ENCODE measurements around the gene COL25A1.

Gene COL25A1

GRCh38 chr4:109207061-109207460 is 95.4 kb downstream of the COL25A1 start:
- Histone ChIP-seq H3K9ac (ENCODE audit: low read length) (no peak overlapping the region), H3K36me3 (ENCODE audit: control insufficient read depth, insufficient read depth, low read length) (no peaks in the 10 kb centered on the region), H3K27me3 (ENCODE audit: control insufficient read depth, insufficient read depth, low read length) (no peaks in the 10 kb centered on the region), H3K9me3 (ENCODE audit: control insufficient read depth, low read length) (no peaks in the 10 kb centered on the region), H3K4me3 (ENCODE audit: low read length) (no peak overlapping the region), H3K4me1 (ENCODE audit: control insufficient read depth, insufficient read depth, low read length) (no peaks in the 10 kb centered on the region)

- no peaks in the 10 kb centered on the region for H3K4me1 ChIP-seq (ENCODE audit: control insufficient read depth, insufficient read depth, low read length)
- H3K4me3 ChIP-seq (ENCODE audit: low read length): no peak overlapping the region
- H3K9ac ChIP-seq (ENCODE audit: low read length): no peak overlapping the region
- H3K36me3 ChIP-seq (ENCODE audit: control insufficient read depth, insufficient read depth, low read length): no peaks in the 10 kb centered on the region
- H3K27me3 ChIP-seq (ENCODE audit: control insufficient read depth, insufficient read depth, low read length): no peaks in the 10 kb centered on the region
- no peaks in the 10 kb centered on the region for H3K9me3 ChIP-seq (ENCODE audit: control insufficient read depth, low read length)
These were observed 95.8 kb downstream of the COL25A1 start for GRCh38 chr4:109206620-109207019.

DNA sequence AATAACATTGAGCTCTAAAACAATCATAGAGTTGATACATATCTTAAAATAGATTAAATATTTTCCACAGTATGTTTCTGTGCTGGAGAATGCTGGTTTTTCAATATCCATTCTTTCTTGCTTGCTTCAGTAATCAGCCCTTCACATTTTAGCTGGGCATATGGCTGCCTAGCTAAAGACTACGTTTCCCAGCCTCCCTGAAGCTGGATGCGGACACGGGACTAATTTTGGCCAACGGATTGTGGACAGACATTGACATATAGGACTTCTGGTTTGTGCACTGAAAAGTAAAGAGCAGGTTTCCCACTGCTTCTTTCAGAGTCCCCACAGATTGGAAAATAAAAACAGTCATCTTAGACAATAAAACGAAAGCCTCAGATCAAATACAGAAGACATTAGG is 97.3 kb downstream of the COL25A1 start:
- Histone ChIP-seq H3K4me3 (ENCODE audit: low read length) (no peak overlapping the region), H3K4me1 (ENCODE audit: control insufficient read depth, insufficient read depth, low read length) (no peaks in the 10 kb centered on the region), H3K9ac (ENCODE audit: low read length) (no peak overlapping the region), H3K9me3 (ENCODE audit: control insufficient read depth, low read length) (no peaks in the 10 kb centered on the region), H3K36me3 (ENCODE audit: control insufficient read depth, insufficient read depth, low read length) (no peaks in the 10 kb centered on the region), H3K27me3 (ENCODE audit: control insufficient read depth, insufficient read depth, low read length) (no peaks in the 10 kb centered on the region)

DNA sequence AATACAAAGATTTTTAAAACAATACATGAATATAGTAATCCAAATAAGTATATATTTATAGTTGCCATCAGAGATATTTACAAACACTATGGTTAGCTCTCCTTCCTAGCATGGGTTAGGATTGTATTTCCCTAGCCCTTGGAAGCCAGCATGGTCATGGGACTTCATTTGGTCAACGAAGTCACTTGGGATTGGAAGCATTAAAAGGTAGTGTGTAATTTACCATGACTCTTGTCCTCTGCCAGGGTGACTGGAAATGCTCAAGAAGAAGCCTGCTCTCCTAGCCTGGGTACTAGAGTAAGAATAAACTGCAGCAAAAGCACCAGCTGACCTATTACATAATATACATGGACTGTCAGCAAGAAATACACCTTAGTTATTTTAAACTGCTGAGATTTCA is 102.9 kb downstream of the COL25A1 start:
- Histone ChIP-seq H3K27me3 (ENCODE audit: control insufficient read depth, insufficient read depth, low read length) (no peaks in the 10 kb centered on the region), H3K9ac (ENCODE audit: low read length) (no peak overlapping the region), H3K36me3 (ENCODE audit: control insufficient read depth, insufficient read depth, low read length) (no peaks in the 10 kb centered on the region), H3K9me3 (ENCODE audit: control insufficient read depth, low read length) (no peaks in the 10 kb centered on the region), H3K4me3 (ENCODE audit: low read length) (no peak overlapping the region), H3K4me1 (ENCODE audit: control insufficient read depth, insufficient read depth, low read length) (no peaks in the 10 kb centered on the region)

- H3K9me3 ChIP-seq (ENCODE audit: control insufficient read depth, low read length): no peaks in the 10 kb centered on the region
- H3K9ac ChIP-seq (ENCODE audit: low read length): no peak overlapping the region
- H3K36me3 ChIP-seq (ENCODE audit: control insufficient read depth, insufficient read depth, low read length): no peaks in the 10 kb centered on the region
- no peaks in the 10 kb centered on the region for H3K27me3 ChIP-seq (ENCODE audit: control insufficient read depth, insufficient read depth, low read length)
- H3K4me3 ChIP-seq (ENCODE audit: low read length): no peak overlapping the region
- no peaks in the 10 kb centered on the region for H3K4me1 ChIP-seq (ENCODE audit: control insufficient read depth, insufficient read depth, low read length)
These were observed 106.8 kb downstream of the COL25A1 start for GRCh38 chr4:109195646-109196045.

DNA sequence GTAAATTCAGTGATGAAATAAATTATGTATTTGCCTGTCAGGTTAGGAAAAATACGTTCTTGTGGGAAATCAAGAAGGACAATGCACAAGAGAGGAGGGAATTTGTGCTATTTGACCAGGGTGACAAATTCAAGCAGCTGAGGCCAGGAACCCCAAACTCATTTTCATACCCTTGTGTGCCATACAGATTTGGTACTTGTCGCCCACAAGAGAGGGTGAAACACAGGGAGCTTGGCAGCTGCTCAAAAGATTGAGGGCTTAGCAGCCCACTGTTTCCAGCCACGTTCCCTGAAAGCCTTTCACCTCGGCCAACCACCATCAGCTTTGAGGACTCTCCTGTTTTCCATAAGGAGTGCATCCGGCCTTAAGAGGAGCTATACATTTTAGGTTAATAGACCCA is 111.2 kb downstream of the COL25A1 start:
- Histone ChIP-seq H3K27me3 (ENCODE audit: control insufficient read depth, insufficient read depth, low read length) (no peaks in the 10 kb centered on the region), H3K9ac (ENCODE audit: low read length) (no peak overlapping the region), H3K36me3 (ENCODE audit: control insufficient read depth, insufficient read depth, low read length) (no peaks in the 10 kb centered on the region), H3K4me1 (ENCODE audit: control insufficient read depth, insufficient read depth, low read length) (no peaks in the 10 kb centered on the region), H3K9me3 (ENCODE audit: control insufficient read depth, low read length) (no peaks in the 10 kb centered on the region), H3K4me3 (ENCODE audit: low read length) (no peak overlapping the region)

- Histone ChIP-seq H3K4me1 (ENCODE audit: control insufficient read depth, insufficient read depth, low read length) (no peaks in the 10 kb centered on the region), H3K27me3 (ENCODE audit: control insufficient read depth, insufficient read depth, low read length) (no peaks in the 10 kb centered on the region), H3K36me3 (ENCODE audit: control insufficient read depth, insufficient read depth, low read length) (no peaks in the 10 kb centered on the region), H3K4me3 (ENCODE audit: low read length) (no peak overlapping the region), H3K9ac (ENCODE audit: low read length) (no peak overlapping the region), H3K9me3 (ENCODE audit: control insufficient read depth, low read length) (no peaks in the 10 kb centered on the region)
These were observed 116.0 kb downstream of the COL25A1 start for GRCh38 chr4:109186458-109186945.

GRCh38 chr4:109185951-109186350 is 116.5 kb downstream of the COL25A1 start:
- no peaks in the 10 kb centered on the region for H3K27me3 ChIP-seq (ENCODE audit: control insufficient read depth, insufficient read depth, low read length)
- H3K9ac ChIP-seq (ENCODE audit: low read length): no peak overlapping the region
- no peaks in the 10 kb centered on the region for H3K9me3 ChIP-seq (ENCODE audit: control insufficient read depth, low read length)
- H3K4me3 ChIP-seq (ENCODE audit: low read length): no peak overlapping the region
- no peaks in the 10 kb centered on the region for H3K4me1 ChIP-seq (ENCODE audit: control insufficient read depth, insufficient read depth, low read length)
- no peaks in the 10 kb centered on the region for H3K36me3 ChIP-seq (ENCODE audit: control insufficient read depth, insufficient read depth, low read length)

DNA sequence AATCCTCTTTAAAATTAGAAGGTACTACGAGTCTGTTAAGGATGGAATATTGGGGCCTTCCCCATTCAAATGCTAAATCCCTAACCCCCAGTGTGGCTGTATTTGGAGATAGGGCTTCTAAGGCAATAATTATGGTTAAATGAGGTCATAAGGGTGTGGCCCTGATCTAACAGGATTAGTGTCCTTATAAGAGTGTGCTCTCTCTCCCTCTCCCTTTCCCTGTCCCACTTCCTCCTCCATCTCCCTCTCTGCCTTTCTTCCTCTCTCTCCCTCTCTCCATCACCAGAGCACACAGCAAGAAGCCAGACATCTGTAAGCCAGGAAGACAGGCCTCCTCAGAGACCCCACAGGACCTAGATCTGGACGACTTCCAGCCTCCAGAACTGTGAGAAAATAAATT is 116.9 kb downstream of the COL25A1 start:
- Histone ChIP-seq H3K4me1 (ENCODE audit: control insufficient read depth, insufficient read depth, low read length) (no peaks in the 10 kb centered on the region), H3K9me3 (ENCODE audit: control insufficient read depth, low read length) (no peaks in the 10 kb centered on the region), H3K27me3 (ENCODE audit: control insufficient read depth, insufficient read depth, low read length) (no peaks in the 10 kb centered on the region), H3K9ac (ENCODE audit: low read length) (no peak overlapping the region), H3K4me3 (ENCODE audit: low read length) (no peak overlapping the region), H3K36me3 (ENCODE audit: control insufficient read depth, insufficient read depth, low read length) (no peaks in the 10 kb centered on the region)

GRCh38 chr4:109184491-109184961 is 117.9 kb downstream of the COL25A1 start:
- H3K4me3 ChIP-seq (ENCODE audit: low read length): no peak overlapping the region
- no peaks in the 10 kb centered on the region for H3K4me1 ChIP-seq (ENCODE audit: control insufficient read depth, insufficient read depth, low read length)
- no peaks in the 10 kb centered on the region for H3K27me3 ChIP-seq (ENCODE audit: control insufficient read depth, insufficient read depth, low read length)
- no peak overlapping the region for H3K9ac ChIP-seq (ENCODE audit: low read length)
- H3K9me3 ChIP-seq (ENCODE audit: control insufficient read depth, low read length): no peaks in the 10 kb centered on the region
- no peaks in the 10 kb centered on the region for H3K36me3 ChIP-seq (ENCODE audit: control insufficient read depth, insufficient read depth, low read length)

GRCh38 chr4:109183931-109184490 is 118.4 kb downstream of the COL25A1 start:
- no peak overlapping the region for H3K4me3 ChIP-seq (ENCODE audit: low read length)
- H3K9ac ChIP-seq (ENCODE audit: low read length): no peak overlapping the region
- H3K27me3 ChIP-seq (ENCODE audit: control insufficient read depth, insufficient read depth, low read length): no peaks in the 10 kb centered on the region
- H3K4me1 ChIP-seq (ENCODE audit: control insufficient read depth, insufficient read depth, low read length): no peaks in the 10 kb centered on the region
- no peaks in the 10 kb centered on the region for H3K36me3 ChIP-seq (ENCODE audit: control insufficient read depth, insufficient read depth, low read length)
- no peaks in the 10 kb centered on the region for H3K9me3 ChIP-seq (ENCODE audit: control insufficient read depth, low read length)

GRCh38 chr4:109182696-109183095 is 119.8 kb downstream of the COL25A1 start:
- Histone ChIP-seq H3K27me3 (ENCODE audit: control insufficient read depth, insufficient read depth, low read length) (no peaks in the 10 kb centered on the region), H3K4me3 (ENCODE audit: low read length) (no peak overlapping the region), H3K9ac (ENCODE audit: low read length) (no peak overlapping the region), H3K36me3 (ENCODE audit: control insufficient read depth, insufficient read depth, low read length) (no peaks in the 10 kb centered on the region), H3K9me3 (ENCODE audit: control insufficient read depth, low read length) (no peaks in the 10 kb centered on the region), H3K4me1 (ENCODE audit: control insufficient read depth, insufficient read depth, low read length) (no peaks in the 10 kb centered on the region)

DNA sequence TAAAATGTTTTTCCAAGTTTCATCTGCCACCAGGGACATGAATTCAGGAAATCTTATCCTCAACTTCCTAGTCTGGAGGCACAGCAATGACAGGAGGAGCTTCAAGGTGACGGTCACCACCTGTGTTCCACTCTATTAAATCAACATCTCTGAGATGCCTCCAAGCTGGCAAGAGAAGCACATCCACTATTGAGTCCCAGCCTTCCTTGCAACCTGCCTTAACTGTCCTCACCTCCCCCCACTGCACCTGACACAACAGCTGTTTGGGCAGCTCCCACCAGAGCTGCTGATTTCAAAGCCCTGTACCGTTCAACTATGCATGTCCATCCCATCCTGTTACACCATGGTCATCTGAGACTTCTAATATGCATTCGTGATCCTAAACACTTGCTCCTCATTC is 123.4 kb downstream of the COL25A1 start:
- no peaks in the 10 kb centered on the region for H3K36me3 ChIP-seq (ENCODE audit: control insufficient read depth, insufficient read depth, low read length)
- H3K4me1 ChIP-seq (ENCODE audit: control insufficient read depth, insufficient read depth, low read length): no peaks in the 10 kb centered on the region
- H3K4me3 ChIP-seq (ENCODE audit: low read length): no peak overlapping the region
- no peaks in the 10 kb centered on the region for H3K27me3 ChIP-seq (ENCODE audit: control insufficient read depth, insufficient read depth, low read length)
- H3K9me3 ChIP-seq (ENCODE audit: control insufficient read depth, low read length): no peaks in the 10 kb centered on the region
- no peak overlapping the region for H3K9ac ChIP-seq (ENCODE audit: low read length)

Data from mucosa of stomach (tissue), 1 donor.